Endometrial microvascular endothelial cells (primary cell): ENCODE results near the gene ZFP36L1. TPM values are rescaled to one million over a fixed set of nuclear protein-coding genes. Genes with fewer than 3 reads are reported as not detected.

Source experiments
- in situ Hi-C: cut with HindIII; loops from 2 replicates; pipeline ENCODE4 v1.10.0; 2017; ENCODE audit warnings: low sequenced_read_pairs, low pct_unique_long_range_greater_than_20kb; ENCODE audit errors: inconsistent ontology term
- total RNA-seq: library from RNA; depleted of rRNA; stranded (reverse); fragments of >200 nt; gene quantifications from one replicate; pipeline ENCODE4 v1.2.3, GENCODE V29; 2015; ENCODE audit errors: inconsistent ontology term

The ZFP36L1 gene
- total RNA-seq, 1 donor from 2014 or later: 126 TPM

DNA sequence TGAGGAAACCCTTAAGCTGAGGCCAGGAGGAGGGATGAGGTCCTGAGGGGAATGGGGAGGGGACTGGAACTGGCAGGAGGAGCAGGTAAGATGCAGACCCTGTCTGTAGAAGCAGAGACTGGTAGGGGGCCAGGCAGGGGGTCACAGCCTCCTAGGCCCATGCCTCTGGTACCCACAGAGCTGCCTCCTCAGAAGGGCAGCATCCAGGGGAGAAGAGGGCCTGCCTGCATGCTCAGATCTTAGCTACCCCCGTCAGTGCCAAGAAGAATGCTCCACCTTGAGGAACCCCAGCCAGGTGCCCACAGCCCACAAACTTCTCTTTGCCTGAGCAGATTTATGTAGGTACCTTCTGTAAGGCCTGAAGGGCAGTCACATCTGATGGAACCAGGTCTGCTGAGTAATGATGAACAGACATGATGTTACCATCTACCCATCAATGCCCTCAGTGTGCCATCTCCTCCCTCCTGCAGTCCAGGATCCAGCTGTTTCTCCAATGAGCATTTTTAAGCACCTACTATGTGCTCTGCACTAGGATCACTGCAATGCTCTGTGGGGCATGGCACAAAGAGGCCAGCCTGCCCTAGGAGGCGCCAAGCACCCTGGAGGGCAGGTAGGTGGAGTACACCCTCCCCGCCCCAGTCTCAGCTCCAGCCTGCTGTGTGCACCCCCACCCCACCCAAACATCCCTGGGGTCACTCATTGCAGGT, 24.8 kb upstream of the ZFP36L1 start:
- in situ Hi-C loops: loop anchor here (25.0 kb wide), 1 partner anchor 880 kb away; no protein-coding TSS in a partner anchor

DNA sequence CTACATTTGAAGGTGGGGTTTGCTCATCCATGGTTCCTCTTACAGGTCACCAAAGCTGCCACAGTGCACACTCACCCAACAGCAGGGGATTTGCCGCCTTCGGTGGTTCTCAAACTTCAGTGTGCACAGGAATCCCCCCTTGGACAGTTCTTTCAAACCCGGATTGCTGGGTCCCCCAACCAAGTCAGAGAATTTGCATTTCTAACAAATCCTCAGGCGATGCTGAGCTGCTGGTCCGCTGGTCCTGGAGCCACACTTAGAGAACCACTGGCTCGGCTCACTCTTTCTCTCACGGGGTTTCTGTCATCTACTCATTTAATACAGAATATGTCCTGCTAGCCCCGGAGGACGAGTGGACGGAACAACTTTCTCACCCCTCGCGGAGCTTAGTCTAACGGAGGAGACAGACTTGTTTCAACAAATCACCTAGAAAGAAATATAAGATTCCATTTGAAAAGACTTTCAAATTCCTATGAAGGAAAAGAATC, 24.1 kb upstream of the ZFP36L1 start:
- in situ Hi-C loops: loop anchor here (25.0 kb wide), 1 partner anchor 880 kb away; no protein-coding TSS in a partner anchor

DNA sequence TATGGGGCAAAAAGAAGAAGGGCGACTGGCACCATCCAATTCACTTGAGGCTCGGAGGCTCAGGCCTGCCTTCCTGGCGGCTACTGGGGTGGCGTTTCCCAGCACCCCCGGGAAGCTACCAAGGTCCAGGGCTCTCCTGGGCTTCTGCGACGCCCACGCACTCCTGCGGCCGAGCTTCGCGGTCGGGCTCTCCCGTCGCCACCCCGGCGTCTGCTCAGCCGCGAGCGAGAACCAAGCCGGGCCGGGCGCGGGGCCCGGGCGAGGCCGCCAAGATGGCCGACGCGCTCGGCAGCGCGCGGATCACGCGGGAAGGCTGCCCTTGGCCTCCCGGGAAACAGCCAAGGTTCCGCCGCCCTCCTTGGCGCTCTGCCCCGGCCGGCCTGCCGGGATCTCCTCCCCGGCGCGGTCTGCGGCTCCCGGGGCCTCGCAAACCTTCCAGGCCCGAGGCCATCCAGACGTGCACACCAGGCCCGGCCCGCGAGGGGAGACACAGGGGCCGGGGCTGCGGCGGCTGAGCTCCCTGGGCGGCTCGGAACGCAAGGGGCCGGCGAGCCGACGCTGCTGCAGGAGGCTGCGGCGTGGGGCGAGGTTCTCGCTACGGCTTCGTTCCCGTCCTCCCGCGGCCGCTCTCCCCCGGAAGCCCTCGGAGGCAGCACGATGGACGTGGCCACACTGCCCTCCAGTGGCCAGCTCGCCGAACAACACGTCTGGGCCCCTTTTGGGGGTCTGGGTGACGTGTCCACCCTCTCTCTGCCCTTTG, 23.5 kb upstream of the ZFP36L1 start:
- in situ Hi-C loops: loop anchor here (25.0 kb wide), 1 partner anchor 879 kb away; no protein-coding TSS in a partner anchor

DNA sequence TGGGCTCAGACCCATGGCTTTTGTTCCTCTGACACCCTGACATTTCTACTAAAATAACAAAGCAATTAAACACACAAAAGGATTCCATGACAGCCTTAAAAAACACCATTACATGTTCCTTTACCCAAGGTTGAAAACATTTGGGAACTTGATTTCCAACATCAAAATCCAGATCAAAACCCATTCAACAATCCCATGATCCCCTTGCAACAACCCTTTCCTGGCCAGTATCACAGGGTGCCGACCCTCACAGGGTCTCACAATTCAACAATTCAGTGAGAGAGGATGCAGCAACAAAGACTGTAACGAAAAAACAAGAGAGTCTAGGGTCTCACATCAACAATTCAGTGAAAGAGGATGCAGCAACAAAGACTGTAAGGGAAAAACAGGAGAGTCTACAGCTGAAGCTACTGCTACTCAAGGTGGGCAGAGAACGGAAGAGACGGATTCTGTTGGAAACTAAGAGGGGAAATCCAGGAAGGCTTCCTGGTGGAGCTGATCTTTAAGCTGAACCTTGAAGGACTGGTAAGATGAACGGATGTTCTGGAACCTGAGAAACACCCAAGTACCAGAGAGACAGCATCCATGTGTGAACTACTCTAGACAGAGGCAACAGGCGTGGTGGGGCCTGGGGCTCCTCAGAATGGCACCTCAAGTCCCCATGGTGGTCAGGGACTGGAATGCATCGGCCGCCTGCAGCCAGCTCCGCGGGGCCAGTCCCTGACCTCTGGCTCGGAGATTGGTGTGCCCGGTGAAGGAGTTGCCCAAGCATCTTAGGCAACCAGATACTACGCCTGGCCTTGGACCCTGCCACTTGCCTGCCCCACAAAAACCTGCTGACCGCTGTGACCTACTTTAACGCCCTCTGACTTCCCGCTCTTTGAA, 22.7 kb upstream of the ZFP36L1 start:
- in situ Hi-C loops: loop anchor here (25.0 kb wide), 1 partner anchor 878 kb away; no protein-coding TSS in a partner anchor

DNA sequence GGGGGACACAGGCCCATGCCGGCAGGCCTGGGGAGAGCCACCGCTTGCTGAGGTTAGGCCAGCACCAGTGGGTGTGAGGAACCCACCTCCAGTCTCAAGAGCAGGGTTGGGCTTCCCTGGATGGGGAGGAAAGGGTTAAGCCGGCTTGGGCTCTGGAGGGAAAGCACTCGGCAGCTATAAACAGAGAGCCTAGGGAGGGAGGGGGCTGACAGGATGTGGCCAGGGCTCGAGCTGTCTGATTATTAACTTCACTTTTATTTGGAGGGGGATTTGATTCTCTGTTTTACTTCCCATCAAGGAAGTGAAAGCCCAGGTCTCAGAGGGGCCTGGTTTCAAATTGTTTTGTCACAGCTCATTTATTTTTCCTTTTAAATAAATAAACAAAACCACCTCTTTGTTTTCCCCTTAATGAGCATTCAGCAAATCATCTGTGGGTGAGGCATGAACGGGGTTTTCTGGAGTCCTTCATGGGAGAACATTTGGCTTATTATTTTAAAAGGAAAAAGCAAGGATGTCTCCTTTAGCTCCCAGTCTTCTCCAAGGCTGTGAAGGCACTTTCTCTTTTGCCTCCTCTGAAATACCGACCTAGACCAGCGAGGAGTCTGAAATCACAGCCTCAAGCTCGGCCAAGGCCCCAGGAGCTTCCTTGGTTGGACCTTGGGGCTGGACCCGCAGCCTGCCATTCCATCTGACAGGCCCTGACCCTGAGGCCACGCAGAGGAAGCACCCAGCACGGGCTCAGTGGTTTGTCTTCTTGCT, 21.9 kb upstream of the ZFP36L1 start:
- in situ Hi-C loops: loop anchor here (25.0 kb wide), 1 partner anchor 877 kb away; no protein-coding TSS in a partner anchor

DNA sequence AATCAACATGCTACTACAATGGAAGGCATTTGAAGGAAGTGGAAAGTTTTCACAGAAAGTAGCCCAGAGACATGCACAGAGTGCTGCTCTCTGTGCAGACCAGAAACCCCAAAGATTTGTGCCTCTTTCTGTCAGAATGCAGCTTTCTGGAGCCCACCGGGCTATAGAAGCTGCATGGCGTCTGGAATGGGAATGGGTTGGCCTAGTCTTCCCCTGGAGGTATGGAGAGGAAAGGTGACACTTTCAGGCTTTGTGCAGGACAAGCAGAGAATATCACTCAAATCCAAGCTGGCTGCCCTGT, 21.3 kb upstream of the ZFP36L1 start:
- in situ Hi-C loops: loop anchor here (25.0 kb wide), 1 partner anchor 877 kb away; no protein-coding TSS in a partner anchor

DNA sequence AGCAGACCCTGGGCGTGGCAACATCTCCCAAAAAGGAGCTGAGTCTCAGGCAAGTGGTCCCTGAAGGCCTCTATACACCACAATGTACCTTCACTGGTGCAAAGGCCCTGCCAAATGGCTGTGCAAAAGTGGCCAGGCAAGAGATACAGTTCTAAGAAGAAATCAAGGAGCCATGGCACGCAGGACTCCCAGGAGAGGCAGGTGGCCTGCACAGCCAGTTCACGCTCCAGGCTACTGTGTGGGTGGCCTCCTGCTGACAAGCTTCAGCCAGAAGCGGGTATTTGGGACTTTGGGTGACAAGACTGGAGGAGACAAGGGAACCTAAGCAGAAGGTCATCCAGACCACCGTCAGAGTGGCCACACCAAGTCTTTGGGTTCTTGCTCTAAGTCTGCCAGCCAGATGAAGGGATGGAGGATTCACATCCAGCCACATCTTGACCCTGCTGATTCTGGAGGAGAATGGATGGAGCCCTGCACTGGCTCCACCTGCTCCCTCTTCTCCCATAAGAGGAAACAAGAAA, 20.5 kb upstream of the ZFP36L1 start:
- in situ Hi-C loops: loop anchor here (25.0 kb wide), 1 partner anchor 876 kb away; no protein-coding TSS in a partner anchor

DNA sequence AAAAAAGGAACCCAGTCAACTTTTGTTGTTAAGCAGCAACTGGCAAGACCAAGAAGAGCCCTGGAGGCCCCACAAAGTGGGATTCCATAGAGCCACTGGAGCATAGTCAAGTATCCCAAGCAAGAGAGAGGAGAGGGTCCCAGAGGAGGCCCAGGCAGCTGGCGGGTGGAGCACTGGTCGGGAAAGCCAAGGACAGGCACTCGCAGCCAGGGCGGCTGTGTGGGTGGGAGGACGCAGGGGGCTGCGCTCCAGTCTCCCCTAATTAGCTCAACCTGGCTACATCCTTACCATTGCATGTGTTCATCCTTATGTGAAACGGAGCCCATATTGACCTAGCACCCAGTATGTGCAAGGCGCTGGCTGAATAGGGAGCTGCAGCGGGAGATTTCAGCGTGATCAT, 18.3 kb upstream of the ZFP36L1 start:
- in situ Hi-C loops: loop anchor here (25.0 kb wide), 1 partner anchor 874 kb away; no protein-coding TSS in a partner anchor

DNA sequence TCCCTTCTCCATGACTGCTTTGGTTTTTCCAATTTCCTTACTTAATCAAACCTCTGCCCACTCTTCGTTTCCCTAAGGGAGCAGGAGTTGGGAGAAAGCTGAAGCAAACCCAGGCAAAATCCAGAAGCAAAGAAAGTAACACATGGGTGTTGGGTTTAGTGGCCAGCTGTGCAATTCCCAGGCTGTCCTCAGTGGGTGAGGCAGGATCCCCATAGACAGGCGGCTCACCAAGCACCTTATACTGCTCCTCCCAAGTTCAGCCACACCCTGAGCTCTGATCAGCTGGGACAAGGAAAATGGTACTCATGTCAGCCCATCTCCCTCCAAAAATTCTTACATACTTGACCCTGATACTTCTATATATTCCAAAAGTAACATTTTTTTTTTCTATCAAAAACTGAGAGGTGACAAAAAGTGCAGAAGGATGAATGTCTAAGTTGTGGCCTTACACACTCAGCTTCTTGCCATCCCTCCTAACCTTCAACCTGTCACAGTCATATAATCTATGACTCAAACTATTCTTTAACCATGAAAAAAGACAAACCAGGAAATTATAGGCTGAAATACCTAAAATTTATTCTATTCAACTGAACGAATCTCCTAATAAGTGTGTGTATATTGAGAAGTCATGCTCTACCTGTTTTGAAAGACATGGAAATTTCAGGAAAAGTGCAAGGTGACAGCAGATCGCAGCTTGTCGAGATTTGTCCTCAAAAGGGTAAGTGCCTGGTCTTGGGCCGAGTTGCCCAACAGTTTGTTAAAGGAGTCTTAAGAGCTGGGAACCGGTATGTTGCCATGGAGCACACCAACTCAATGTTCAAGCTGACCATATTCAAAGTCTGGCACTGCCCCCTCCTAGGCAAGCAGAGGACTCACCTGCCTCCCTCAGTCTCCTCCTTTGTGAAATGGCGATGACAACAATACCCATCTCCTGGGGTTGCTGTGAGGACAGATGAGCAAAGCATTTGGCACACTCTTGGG, 17.6 kb upstream of the ZFP36L1 start:
- in situ Hi-C loops: loop anchor here (25.0 kb wide), 1 partner anchor 873 kb away; no protein-coding TSS in a partner anchor

DNA sequence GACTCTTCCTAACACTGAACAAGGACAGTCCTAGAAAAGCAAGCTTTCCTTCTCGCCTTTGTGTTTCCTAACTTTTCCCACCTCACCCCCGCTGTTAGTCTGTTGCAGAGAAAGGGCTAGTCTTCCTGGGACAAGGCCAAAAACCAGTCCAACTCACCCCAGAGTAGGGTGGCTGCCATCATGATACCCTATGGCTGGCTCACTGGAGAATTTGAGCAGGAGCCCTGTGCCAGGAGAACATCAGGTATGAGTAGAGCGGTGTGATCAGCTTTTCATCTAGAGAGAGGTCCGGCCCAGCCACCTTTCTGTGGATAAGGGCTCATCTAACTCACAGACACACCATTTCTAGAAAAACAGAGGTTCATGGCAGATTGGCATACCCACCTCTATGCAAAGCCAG, 16.7 kb upstream of the ZFP36L1 start:
- in situ Hi-C loops: loop anchor here (25.0 kb wide), 1 partner anchor 872 kb away; no protein-coding TSS in a partner anchor

DNA sequence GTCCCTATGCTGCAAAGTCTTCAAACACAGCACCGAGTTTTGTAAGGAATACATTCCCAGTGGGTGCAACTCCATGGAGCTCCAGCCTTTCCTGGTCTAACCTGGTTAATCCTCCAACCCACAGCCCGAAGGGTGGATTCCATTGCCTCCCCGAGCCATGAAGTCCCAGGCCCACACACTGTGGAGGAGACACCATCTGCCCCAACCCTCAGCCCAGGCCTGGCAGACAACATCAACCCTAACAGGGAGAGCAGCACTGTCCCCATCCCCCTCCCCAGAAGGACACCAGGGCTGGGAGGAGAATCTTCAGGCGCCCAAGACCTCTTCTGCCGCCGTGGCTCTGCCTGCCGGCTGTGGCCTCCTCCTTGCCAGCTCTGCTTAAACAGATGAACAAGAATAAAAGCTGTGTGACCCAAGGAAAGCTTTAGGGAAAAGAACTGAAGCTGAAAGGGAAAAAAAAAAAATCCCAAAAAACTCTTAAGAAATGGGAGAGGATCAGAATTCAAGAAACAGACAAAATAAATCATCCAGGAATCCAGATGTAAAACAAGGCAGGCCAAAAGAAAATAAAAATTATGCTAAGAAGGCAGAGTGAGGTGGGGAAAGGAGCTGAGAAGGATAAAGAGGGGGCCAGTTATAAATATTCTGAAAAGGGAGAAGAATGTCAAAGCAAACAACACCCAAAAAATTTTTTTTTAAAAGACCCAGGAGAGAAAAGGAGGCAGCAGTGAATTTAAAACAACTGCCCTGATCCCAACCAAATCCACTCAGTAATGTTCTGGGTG, 16.0 kb upstream of the ZFP36L1 start:
- in situ Hi-C loops: loop anchor here (25.0 kb wide), 1 partner anchor 872 kb away; no protein-coding TSS in a partner anchor

DNA sequence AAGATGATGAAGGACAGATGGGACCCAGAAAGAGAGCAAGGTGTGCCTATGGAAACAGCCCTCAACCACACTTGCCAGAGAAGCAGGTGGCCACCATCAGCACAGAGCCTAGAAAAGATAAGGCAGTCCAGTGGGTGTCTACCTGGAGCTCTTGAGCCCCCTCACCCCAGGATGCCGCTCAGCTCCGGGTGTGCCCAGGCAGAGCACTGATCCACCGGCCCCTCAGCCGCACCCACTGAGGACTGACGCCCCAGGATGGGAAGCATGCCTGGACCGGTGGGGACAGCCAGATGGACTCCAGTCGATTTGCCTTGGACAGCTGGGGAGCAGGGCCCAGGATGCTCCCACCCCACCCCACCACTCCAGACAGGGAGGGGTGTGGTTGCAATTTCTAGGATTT, 15.1 kb upstream of the ZFP36L1 start:
- in situ Hi-C loops: loop anchor here (25.0 kb wide), 1 partner anchor 871 kb away; no protein-coding TSS in a partner anchor

DNA sequence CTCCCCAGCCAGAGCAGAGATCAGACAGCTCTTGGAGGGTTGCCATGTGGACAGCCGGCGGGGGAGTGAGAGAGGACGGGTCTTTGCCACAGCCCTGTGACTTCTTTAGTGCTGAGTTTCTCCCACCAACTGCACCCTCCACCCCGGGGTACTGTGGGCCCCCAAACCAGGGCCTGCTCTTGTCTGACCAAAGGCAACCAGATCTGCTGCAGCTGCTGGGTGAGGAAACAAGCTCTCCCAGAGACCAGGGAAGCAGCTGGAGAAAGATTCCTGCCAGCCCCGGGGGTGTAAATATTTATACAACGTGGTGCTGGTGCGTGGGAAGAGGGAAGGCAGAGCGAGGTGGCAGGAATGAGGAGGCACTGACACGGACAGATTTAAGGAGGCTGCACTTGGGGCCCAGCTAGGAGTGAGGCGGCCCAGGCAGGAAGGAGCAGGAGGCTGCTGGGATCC, 14.3 kb upstream of the ZFP36L1 start:
- in situ Hi-C loops: loop anchor here (25.0 kb wide), 1 partner anchor 870 kb away; no protein-coding TSS in a partner anchor

DNA sequence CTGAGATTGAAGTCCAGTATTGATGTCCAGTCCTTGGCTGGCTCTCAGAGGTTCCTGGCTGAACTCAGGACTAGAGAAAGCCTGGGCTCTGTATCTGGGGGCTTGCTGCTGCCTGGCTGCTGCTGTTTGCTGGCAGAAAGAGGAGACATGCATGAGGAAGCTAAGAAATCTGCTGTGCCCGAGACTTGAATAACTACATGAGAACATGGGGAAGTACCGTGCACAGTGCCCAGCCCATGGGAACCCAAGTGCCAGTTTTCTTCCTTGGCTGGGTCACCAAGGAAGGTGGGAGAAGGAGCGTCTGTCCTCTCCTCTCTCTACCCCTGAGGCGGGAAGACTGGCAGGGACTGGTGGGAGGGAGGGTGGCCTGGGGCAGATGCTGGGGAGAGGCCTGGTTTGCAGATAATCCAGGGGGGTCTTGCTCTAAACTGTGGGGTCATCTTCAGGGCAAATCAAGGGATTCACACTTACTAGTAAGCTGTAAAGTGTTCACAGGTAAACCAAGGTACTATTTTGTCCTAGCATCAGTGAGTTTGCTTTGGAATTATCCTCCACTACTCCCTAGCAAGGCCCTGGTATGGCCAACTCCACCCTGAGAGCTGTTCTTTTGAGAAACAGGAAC, 13.8 kb upstream of the ZFP36L1 start:
- in situ Hi-C loops: loop anchor here (25.0 kb wide), 1 partner anchor 869 kb away; no protein-coding TSS in a partner anchor

DNA sequence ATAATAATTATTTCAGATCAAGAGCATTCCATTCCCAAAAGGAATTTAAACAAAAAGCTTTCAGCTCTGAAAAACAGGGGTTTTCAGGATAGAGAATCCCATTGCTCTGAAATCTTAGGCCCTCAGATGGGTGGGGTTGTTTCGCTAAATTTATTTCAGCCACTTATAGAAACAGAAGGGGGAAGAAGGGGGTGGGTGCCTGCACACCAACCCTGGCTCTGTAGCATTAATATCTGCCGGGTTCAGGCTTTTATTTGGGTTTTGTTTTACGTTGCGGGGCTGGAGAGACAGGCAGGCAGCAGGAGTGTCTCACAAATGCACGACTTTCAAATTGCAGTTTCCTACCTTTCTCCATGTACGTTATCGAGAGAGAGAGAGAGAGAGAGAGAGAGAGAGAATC, 12.5 kb upstream of the ZFP36L1 start:
- in situ Hi-C loops: loop anchor here (25.0 kb wide), 1 partner anchor 868 kb away; no protein-coding TSS in a partner anchor
